Neutrophil (primary cell): ENCODE measurements around the gene APCDD1L.

Experiments
- H3K27ac ChIP-seq: fragments of 200-600 bp; sonication (generic); 2 replicates; pipeline ENCODE4 v1.5.1; 2016; ENCODE audit warnings: mild to moderate bottlenecking, moderate library complexity
- H3K27me3 ChIP-seq: fragments of 200-600 bp; sonication (generic); 2 replicates; pipeline ENCODE4 v1.6.0; 2016; ENCODE audit warnings: mild to moderate bottlenecking
- H3K36me3 ChIP-seq: fragments of 200-600 bp; sonication (generic); 2 replicates; pipeline ENCODE4 v1.5.1; 2017
- H3K4me1 ChIP-seq, 2 experiments: fragments of 200-600 bp in 1 of 2; sonication (generic) in 1 of 2; 1 replicate in 1 of 2; 2 replicates in 1 of 2; pipeline versions ENCODE4 v1.5.1 to v1.6.1; 2013 to 2016; ENCODE audit warnings: low read depth in 1 of 2, low read length in 1 of 2, mild to moderate bottlenecking in 1 of 2, moderate library complexity in 1 of 2; ENCODE audit not compliant: control insufficient read depth in 1 of 2, insufficient read depth in 1 of 2
- H3K4me3 ChIP-seq, 2 experiments: fragments of 200-600 bp in 1 of 2; sonication (generic) in 1 of 2; 1 replicate in 1 of 2; 2 replicates in 1 of 2; pipeline ENCODE4 v1.5.1; 2013 to 2016; ENCODE audit warnings: low read depth in 1 of 2, low read length in 1 of 2, mild to moderate bottlenecking in 1 of 2, moderate library complexity in 1 of 2
- H3K9me3 ChIP-seq: fragments of 200-600 bp; sonication (generic); 2 replicates; pipeline ENCODE4 v1.5.1; 2016
- TF ChIP-seq, protein P1 (sequence below): fragments of 200-600 bp; sonication (generic); IDR thresholded peaks from 2 replicates; pipeline ENCODE4 v1.5.1; 2016; ENCODE audit warnings: antibody characterized with exemption

The APCDD1L gene

DNA sequence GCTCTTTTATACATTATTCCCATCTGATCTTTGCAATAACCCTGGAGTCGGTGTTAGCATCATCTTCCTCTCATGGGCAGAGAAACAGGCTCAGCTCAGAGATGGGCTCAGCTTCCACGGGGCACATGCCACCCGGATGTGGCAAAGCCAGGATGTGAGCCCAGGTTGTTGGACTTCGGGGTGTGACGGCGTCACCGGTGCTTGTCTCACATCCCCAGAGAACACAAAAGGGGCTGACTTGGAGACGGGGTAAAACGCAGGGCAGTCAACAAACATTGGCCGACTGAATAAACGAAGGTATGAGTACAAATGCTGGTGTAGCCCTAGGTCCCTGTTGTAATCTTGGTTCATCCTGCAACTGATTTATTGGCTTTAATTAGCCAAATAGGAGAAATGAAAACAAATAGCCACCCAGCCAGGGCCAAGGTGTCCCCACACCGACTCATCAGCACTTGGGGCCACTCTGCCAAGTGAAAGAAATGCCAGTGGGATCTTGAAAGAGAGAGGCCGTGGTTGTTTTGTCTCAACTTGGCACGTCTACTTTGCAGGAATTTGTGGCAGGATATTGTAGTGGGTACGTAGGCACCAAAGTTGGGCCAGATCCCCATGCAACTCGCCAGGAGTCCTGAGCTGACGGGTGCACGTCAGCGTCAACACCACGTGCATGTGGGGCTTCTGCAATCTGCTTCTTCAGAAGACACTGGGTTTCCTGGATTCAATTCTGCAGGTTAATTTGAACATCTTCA is 42.8 kb downstream of the APCDD1L start:
- Histone ChIP-seq H3K27me3 (peaks cover 13% of the 10 kb centered on the region), H3K4me3 (no peak overlapping the region), H3K36me3 (no peaks in the 10 kb centered on the region), H3K4me1 (no peaks in the 10 kb centered on the region), H3K27ac (no peak overlapping the region), H3K9me3 (no peaks in the 10 kb centered on the region)
- TF ChIP-seq, protein P1, sequence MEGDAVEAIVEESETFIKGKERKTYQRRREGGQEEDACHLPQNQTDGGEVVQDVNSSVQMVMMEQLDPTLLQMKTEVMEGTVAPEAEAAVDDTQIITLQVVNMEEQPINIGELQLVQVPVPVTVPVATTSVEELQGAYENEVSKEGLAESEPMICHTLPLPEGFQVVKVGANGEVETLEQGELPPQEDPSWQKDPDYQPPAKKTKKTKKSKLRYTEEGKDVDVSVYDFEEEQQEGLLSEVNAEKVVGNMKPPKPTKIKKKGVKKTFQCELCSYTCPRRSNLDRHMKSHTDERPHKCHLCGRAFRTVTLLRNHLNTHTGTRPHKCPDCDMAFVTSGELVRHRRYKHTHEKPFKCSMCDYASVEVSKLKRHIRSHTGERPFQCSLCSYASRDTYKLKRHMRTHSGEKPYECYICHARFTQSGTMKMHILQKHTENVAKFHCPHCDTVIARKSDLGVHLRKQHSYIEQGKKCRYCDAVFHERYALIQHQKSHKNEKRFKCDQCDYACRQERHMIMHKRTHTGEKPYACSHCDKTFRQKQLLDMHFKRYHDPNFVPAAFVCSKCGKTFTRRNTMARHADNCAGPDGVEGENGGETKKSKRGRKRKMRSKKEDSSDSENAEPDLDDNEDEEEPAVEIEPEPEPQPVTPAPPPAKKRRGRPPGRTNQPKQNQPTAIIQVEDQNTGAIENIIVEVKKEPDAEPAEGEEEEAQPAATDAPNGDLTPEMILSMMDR, result no peak

DNA sequence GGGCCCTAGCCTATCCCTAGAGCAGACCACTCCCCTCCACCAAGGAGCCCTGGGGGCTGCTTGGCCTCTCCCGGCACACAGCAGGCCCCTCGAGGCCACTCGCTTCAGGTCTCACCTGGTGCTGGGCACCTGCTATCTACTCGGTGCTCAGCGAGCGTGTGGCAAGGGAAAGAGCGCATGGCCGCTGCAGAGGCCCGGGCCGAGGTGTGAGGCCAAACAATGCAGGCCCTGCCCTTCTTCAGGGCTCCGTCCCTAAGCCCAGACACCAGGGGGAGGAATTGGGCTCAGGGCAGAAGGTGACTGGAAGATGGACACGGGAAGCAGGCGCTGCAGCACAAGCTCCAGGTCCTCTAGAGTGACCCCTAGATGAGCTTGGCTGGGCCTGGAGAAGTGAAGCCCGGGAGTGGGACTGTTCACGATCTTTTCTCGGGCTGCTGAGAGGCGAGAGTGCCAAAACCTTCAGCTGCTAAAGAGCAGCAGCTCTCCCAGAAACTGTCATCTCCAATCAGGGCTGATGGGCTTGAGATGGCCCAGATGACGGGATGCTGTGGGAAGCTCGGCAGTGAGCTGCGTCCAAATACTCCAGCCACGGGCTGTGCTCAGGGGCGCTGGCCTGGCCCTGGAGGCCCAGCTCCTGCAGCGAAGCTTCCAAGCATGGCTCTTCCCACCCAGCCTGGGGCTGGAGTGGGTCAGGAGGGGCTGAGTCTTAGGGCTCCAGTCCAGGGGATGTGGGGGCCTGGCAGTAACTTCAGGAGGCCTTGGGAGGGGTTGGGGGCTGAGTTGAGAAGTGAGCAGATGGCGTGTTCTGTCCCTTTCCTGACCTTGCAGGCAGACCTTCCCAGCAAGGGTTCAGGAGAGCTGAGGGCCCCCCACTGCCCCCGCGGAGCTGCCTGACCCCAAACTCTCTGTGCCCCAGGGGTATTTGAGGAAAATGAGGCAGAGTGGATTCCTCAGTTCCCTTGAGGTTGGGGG is 43.7 kb downstream of the APCDD1L start:
- peaks cover 23% of the 10 kb centered on the region for H3K27me3 ChIP-seq
- no peak overlapping the region for H3K27ac ChIP-seq
- no peaks in the 10 kb centered on the region for H3K4me1 ChIP-seq
- H3K36me3 ChIP-seq, result no peaks in the 10 kb centered on the region
- TF ChIP-seq, protein P1, result no peak
- H3K9me3 ChIP-seq, result no peaks in the 10 kb centered on the region
- no peak overlapping the region for H3K4me3 ChIP-seq

DNA sequence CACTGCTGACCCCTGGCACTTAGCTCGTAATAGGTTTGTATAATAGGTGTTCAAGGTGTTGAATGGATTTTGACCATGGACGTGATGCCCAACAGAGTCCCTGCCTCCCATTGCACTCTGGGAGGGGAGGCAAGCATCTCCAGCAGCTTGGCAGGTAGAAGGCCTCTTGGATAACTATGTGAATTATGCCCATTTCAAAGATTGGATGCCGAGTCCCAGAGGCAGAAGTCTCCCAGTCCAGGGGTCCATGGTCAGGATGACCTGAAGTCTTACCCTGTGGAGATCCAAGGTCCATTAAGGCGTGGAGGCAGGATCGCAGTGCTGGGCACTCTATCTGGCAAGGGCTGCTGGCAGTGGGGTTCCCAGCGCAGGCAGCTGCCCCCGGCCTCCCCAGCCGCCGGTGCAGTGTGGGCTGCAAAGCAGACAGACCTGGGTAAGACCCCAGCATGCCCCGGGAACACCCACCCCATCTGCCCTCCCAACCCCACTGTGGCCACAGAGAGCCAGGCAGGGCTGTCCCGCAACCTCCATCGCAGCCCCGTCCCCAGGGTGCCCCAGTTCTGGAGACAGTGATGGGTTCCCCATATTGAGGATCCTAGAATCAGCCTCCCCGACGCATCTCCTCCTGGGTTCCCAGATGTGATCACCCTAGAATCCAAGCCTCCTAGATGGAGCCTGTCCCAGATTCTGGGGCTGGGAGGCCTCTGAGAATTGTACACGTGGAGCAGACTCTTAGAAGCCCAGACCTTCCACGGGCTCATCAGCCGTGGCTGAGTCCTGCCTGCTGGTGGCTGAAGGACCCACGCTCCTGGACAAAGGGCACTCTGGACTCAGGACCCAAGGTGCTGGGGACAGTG is 44.6 kb downstream of the APCDD1L start:
- no peaks in the 10 kb centered on the region for H3K4me1 ChIP-seq

DNA sequence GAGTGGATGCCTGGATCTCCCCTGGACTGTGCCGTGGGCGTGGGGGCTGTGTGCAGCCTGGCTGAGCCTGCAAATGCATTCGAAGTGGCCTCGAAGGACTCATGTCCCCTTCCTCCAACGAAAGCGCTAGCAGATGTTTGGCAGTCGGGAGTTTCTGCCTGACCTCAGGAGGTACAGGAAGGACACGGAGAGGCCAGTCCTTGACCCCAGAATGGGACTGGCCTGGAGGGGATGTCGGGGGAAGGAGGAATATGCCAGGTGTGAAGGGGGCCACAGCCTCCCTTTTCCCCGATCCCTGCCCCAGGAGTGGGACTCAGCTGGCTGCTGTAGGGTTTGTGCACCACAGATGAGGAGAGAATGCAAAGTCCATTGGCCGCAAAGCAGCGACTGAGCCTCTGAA is 45.6 kb downstream of the APCDD1L start:
- TF ChIP-seq, protein P1, result no peak
- Histone ChIP-seq H3K27ac (no peak overlapping the region), H3K4me3 (no peak overlapping the region), H3K9me3 (no peaks in the 10 kb centered on the region), H3K36me3 (no peaks in the 10 kb centered on the region), H3K27me3 (peaks cover 39% of the 10 kb centered on the region), H3K4me1 (no peaks in the 10 kb centered on the region)

More for the DNA sequence above, 44.6 kb downstream of the APCDD1L start:
- Histone ChIP-seq H3K36me3 (no peaks in the 10 kb centered on the region), H3K27ac (no peak overlapping the region), H3K9me3 (no peaks in the 10 kb centered on the region), H3K27me3 (peaks cover 31% of the 10 kb centered on the region), H3K4me3 (no peak overlapping the region)
- TF ChIP-seq, protein P1, result no peak
